ELF-1 (cell line): ENCODE measurements around the gene U2AF1L4.
"Not testable (repeated sequence)": the region's sequence is repeated elsewhere in the genome, so short reads cannot be mapped to it uniquely, and the experiment has no call there.

ENCODE experiments used
- DNase-seq: peaks from one replicate; pipeline ENCODE4 v3.0.0-alpha.2; 2016; ENCODE audit warnings: low read depth, low spot score

U2AF1L4 gene

DNA sequence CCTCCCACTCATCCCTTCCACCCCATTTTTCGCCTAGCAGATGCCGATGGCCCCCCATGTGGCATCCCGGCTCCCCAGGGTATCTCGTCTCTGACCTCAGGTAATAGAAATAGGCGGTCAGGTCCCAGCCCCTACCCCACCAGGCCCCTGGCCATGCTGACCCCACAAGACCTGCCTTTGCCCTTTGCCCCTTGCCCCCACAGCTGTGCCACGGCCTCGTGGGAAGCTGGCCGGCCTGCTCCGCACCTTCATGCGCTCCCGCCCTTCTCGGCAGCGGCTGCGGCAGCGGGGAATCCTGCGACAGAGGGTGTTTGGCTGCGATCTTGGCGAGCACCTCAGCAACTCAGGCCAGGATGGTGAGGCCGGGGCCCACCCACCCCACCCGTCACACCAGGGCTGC lies 35.5 kb upstream of the U2AF1L4 start:
- no peak for DNase-seq

DNA sequence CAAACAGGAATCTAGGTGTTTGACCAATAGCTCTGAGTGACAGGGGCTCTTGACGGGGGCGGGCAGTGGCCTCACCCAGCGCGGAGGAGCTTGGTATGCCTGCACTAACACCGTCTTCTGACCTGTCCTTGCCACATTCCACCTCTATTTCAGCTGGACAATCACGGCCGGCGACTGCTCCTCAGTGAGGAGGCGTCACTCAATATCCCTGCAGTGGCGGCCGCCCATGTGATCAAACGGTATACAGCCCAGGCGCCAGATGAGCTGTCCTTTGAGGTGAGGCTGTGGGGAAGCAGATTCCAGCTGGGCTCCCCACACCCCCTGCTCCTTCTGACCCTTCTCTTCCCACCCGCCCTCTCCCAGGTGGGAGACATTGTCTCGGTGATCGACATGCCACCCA lies 34.8 kb upstream of the U2AF1L4 start:
- DNase-seq = no peak

DNA sequence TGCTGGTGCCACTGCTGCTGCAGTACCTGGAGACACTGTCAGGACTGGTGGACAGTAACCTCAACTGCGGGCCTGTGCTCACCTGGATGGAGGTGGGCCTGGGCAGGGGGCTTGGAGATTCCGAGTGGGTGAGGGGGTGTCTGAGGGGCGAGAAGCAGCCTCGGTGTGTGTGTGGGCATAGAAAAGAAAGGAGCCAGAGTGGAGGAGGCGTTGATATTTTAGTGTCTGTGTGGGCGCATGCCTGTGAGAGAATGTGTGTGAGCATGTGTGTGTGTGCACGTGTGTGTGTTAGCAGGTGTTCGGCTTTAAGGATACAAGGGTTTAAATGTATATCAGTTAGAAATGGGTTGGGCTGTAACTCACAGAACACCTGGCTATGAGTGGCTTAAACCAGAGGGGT lies 33.8 kb upstream of the U2AF1L4 start:
- no peak for DNase-seq

DNA sequence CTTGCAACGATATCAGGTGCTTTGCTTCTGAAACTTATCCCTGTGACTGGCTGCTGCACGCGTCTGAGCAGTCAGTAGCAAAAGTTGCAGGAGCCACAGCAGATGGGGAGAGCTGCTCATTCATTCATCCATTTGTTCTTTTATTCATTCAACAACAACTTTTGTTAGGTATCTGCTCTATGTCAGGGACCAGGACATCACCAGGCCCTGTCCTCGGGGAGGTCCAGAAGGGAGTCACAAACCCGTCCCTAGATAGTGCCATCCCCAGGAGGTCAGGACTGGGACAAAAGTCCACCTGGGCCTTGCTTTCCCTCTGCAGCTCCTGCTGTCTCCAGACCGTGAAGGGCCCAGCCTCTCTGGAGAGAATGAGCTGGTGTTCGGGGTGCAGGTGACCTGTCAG lies 32.7 kb upstream of the U2AF1L4 start:
- no peak for DNase-seq

DNA sequence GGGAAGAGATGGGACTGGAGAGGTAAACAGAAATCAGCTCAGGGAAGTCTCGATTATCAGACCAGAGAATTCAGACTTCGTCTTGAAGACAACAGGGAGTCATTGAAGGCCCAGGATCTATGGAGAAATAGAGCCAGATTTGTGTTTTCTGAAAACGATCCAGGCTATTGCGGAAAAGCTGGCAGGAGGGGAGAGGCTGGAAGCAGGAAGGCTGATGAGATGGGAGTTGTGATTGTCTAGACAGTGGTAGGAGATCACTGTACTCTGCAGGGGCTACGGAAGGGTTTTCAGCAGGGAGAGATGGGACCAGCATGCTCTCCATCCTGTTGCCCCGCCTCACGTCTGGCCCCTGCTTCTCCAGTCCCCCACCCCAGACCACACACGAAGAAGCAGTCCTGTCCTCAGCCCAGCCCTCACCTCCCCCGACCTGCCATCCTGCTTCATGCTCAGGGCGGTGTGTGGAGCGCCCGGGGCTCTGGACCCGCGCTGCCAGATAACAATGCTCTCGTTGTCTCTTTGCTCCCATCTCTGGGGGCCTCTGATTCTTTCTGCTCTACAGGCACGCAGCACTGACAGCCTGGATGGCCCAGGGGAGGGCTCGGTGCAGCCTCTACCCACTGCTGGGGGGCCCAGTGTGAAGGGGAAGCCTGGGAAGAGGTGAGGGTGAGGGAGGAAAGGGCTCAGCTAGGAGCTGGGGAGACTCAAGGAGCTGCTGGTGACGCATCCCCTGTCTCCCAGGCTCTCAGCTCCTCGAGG lies 32.0 kb upstream of the U2AF1L4 start:
- DNase-seq = peak; percentile 86

DNA sequence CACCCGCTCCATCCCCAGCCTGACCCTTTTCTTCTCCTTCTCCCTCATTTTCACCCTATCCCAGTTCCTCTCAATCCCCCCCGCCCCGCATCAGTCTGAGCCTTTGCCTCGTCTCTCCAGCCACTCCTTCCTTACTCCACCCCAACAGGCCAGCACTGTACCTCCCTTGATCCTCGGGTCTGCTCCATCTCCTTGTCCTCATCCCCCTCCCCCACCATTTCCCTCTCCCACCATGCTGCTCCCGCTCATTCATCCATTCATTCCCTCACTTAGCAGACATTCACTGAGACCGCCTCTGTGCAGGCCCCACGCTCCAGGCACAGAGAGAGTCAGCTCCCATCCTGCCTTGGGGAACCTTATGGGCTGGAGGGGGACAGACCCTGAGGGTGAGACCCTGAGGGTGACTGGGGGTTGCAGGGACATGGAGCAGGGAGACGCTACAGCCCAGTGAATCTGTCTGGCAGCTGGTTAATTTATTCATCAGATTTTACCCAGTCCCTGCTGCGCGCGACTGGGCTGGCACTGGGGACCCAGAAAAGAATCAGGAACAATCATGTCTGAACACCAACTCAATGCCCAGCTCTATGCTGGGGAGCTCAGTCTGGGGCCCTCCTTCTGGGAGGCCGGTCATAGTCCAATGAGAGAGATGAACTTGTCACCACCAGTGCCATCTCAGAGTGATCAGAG lies 31.0 kb upstream of the U2AF1L4 start:
- no peak for DNase-seq

DNA sequence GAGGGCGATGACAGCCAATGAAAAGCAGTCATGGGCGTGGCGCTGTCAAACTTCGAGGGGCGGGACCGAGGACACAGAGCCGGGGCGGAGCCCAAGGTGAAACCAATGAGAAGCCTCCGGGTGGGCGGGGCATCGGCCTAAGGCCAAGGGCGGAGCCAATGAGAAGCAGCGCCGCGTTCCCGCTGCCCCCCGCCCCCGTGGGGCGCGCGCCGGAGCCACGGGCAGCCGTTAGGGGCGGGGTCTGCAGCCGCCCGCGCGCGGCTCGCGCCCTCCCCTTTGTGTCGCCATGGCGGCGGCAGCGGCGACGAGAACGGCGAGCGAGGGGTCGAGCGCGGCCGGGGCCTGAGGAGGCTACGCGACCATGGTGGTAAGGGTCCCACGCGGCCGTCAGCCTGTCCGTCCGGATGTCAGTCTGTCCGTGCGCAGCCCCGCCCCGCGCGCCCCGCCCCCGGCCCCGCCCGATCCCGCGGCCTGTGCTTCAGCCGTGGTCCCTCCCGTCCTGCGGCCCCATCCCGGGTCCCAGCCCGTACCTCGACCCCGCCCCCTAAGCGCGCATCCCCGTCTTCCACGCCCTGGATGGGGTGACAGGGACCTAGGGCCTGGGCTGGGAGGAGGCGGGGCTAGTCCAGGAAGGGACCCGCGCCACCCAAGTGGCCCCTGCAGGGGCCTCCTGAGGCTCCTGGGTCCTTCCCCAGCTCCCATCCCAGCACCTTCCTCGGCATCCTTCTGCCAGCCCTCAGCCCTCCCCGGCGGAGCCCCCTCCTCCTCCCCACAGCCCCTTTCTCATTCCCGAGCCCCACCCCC lies 30.3 kb upstream of the U2AF1L4 start, which contains the start of gene ARHGAP33:
TSS of gene ARHGAP33 (plus strand) at position 267 of the 804 bp plus-strand sequence. CDS start at position 362, 95 bp downstream.
- DNase-seq = peak; percentile 97

DNA sequence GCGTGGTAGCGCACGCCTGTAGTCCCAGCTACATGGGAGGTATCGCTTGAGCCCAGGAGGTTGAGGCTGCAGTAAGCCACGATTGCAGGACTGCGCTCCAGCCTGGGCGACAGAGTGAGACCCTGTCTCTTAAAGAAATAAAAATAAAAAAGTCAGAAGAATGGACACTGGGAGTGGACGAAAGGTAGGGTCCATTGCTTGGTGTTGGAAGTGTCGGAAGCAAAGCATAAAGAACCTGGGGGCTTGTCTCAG lies 29.8 kb upstream of the U2AF1L4 start:
- DNase-seq = no peak

DNA sequence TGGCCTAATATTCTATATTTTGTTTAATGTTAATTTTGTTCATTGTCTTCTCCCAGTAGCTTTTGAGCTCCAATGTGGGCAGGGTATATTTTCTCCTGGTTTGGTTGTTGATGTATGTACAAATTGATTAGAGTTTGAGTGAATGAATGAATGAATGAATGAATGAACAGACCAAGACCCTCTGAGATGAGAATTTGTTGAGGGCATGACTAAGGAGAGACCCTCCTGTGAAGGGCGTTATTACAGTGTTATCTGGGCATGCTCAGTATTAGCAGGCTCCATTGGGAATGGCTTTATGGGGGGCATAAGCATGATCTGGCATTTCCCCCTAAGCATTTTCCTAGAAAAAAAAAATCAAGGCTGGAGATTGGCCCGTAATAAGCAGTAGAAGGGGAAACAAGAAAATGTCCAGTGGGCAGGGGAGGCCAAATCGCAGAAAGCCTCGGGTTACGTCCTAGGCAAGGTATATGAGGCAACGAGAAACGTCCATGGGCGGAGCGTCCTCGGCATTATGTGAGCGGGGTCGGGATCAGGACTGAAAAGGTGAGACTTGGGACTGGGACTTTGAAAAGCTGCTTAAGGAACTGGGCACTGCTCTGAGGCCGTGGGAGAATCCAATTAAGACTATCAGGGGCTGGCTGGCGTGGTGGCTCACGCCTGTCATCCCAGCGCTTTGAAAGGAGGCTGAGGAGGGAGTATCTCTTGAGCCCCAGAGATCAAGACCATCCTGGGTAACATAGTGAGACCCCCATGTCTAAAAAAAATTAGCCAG lies 29.2 kb upstream of the U2AF1L4 start:
- no peak for DNase-seq

DNA sequence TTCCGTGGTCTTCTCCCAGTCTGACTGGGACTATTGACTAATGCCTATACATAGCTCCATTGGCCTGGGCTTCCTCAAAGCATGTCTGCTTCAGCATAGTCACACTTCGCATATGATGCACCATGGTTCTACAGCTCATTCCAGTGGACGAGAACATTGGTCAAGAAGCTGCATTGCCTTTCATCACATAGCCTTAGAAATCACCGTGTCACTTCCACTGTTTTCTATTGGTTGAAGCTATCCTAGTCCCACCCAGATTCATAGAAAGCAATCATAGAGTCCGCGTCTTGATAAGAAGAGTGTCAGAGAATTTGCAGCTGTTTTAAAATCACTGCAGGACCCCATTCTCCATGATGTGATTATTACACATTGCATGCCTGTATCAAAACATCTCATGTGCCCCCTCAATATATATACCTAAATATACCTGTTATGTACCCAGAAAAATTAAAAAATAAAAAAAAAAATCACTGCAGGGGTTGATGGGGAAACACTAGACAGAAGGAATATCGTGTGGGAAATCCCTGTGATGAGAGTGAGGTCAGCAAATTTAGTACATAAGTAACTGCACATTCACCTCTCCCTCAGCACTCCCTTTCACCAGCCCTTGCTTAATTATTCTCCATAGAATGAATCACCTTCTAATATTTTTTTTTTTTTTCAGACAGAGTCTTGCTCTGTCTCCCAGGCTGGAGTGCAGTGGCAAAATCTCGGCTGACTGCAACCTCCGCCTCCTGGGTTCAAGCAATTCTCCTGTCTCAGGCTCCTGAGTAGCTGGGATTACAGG lies 28.0 kb upstream of the U2AF1L4 start:
- DNase-seq = no peak

DNA sequence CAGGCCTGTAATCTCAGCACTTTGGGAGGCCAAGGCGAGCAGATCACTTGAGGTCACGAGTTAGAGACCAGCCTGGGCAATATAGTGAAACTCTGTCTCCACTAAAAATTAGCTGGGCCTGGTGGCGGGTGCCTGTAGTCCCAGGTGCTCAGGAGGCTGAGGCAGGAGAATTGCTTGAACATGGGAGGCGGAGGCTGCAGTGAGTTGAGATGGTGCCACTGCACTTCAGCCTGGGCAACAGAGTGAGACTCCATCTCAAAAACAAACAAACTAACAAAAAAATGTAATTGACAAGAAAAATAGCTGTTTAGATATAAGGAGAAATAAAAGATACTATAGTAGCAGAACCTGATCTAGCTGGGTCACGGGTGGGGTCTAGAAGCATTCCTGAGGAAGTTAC lies 27.1 kb upstream of the U2AF1L4 start:
- DNase-seq = not testable (repeated sequence)

DNA sequence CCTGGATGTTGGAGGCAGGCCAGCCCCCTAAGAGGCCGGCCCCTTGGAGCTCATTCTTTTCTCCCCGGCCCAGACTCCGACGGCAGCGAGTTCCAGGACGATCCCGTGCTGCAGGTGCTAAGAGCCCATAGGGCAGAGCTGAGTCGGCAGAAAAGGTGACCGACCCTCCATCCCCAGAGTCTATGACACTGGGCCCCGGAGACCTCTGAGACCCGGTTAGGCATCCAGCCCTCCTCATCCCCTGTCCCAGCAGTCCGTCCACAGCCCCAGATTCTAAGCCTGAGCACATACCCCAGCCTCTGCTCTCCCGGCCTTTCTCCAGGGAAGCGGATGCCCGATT lies 22.8 kb upstream of the U2AF1L4 start:
- DNase-seq = no peak

DNA sequence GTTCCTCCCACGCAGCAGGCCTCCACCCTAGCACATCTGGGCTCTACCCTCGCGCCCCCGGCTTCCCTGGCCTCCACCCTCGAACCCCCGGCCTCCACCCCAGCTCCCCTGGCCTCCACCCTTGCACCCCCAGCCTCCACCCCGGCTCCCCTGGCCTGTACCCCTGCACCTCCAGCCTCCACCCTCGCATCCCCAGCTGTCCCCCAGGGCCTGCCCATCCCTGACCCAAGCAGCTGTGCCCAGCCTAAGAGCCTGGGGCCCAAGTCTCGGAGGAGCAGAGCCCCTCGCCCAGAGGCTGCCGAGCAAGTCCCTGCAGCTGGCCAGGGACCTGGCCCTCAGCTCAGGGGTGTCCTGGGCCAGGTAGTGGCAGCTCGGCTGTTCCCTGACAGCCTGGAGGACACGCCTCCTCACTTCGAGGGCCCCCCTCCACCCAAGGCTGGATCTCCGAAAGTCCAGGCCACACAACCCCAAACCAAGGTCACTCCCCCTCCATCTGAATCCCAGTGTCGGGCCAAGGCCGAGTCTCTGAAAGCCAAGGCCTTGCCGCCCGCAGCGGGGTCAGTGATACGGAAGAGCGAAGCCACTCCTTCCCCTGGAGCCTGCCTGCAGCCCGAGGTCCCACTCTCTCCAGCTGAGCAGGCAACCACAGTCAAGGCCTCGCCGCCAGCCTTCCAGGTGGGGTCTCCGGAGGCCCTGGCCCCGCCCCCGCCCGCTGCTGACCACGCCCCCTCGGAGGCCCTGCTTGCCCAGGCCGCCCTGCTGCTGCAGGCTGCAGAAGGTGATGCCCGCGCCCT lies 22.3 kb upstream of the U2AF1L4 start:
- peak; percentile 70 for DNase-seq

DNA sequence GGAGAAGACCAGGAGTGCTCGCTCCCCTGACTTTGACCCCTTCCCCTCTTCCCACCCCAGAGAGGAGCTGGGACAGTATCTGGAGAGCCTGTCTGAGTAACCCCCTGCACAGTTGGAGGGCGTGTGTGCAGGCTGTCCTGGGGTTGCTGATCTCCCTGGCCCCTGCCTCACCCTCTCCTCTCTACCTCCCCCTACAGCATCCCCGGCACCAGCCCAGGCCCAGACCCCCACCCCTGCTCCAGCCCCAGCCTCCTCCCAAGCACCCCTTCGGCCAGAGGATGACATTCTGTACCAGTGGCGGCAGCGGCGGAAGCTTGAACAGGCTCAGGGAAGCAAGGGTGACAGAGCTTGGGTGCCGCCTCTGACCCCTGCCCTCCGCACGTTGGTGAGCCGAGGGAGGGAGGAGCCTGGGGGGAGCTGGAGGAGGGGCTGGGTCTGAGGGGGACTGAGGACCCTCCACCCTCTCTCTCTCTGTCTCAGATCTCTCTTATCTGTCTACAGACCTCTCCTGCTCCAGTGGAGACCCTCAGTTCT lies 21.4 kb upstream of the U2AF1L4 start:
- no peak for DNase-seq

DNA sequence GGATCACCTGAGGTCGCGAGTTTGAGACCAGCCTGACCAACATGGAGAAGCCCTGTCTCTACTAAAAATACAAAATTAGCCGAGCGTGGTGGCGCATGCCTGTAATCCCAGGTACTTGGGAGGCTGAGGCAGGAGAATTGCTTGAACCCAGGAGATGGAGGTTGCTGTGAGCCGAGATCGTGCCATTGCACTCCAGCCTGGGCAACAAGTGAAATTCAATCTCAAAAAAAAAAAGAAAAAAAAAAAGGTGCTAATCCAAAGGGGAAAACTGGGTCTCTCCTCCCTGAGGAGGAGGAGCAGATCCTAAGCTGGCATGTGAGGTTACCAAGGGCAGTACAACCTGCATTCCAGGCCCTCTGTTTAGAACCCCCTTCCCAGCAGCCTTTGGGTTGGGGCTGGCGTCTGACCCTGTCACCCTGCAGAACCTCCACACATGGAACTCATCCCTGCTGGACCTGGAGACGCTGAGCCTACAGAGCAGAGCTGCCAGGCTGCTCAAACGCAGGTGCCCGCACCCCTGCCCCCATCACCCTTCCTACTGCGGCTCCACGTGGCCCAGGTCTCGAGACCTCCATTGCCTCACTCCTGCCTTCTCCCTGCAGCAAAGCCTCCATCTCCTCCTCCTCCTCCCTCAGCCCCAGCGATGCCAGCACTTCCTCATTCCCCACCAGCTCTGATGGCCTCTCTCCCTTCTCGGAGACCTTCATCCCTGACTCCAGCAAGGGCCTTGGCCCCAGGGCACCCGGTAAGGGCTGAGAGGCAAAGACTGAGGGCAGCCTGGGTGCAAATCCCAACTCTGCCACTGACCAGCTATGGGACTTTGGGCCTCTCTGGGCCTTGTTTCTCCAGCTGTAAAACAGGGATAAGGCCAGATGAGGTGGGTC lies 19.5 kb upstream of the U2AF1L4 start:
- DNase-seq = no peak

DNA sequence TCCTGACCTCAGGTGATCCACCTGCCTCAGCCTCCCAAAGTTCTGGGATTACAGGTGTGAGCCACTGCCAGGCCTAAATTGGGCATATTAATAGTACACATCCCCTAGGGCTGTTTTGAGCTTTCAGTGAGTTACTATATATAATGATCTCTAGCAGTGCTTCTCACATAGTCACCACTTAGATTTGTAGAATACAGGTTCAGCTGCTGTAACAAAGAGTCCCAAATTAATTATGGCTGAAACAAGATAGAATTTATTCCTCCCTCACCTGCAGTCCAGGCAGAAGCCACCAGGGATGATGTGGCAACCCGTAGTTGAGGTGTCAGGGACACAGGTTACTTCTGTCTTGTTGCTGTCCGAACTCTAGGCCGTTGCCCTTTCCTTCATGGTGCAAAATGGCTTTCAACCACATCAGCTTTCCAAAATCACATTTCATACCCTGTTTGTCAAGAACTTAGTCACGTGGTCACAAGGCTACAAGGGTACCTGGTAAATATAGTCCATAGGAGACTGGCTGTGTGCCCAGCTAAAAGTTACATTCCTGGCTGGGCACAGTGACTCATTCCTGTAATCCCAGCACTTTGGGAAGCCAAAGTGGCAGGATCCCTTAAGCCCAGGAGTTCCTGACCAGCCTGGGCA lies 15.6 kb upstream of the U2AF1L4 start:
- no peak for DNase-seq

DNA sequence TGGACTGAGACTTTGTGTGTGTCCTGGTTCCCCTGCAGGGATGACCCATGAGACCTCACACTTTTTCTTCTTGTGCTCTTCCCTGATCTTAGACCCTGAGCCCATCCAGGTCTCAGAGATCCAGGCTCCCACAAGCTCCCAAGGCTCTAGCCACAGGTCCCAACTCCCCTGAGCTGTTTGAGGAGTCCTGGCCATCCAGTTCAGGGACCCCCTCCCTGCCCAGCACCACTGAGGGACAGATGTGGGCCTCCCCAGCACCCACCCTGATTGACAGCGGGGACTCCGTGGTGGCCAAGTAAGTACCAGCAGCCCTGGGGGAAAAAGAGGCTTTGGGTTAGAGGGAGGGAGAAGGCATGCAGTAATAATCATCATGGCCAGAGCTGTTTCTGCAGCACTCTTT lies 14.5 kb upstream of the U2AF1L4 start:
- DNase-seq = no peak

DNA sequence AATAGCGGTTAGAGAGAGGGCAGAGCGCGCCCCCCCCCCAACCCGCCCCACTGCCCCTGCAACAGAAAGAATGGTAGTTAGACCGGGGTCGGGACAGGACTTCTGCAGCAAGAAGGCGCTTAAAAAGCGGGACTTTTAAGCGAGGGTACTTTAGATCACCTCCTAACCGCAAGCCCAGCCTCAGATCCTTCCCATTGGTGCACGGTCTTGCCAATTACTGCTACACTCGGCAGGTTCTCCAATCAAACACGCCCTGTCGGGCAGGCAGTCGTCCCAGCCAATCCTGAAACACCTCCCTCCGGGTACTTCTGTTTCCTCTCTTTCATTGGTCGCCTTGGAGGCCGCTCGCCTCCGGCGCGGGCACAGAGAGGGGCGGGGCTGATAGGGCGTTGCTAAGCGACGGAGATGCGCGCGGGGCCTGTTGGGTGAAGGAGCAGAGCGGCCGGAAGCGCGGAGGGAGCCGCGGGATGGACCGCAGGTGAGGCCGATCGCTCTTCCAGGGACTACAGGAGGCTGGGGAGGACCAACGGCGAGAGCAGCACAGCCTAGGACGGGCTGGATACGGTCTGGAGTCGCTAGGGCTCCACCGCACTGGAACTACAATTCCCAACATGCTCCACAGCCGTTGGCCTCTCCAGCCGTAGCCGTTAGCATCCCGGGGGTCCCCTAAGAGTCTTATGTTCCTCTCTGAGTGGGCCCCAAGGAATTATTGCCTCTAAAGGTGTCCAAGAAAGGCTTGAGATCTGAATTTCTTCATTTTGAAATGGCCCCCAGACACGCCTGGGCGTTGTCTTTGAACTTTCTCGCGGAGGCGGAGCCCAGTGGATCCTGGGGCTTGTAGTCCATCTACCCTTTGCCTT lies 12.8 kb upstream of the U2AF1L4 start, which contains the start of gene PROSER3:
TSS of gene PROSER3 (plus strand) at position 428 of the 860 bp plus-strand sequence. CDS start at position 468, 40 bp downstream.
- peak; percentile 100 for DNase-seq
